Osteocyte (in vitro differentiated cells): ENCODE results near the gene CCDC197. TPM values are rescaled to one million over a fixed set of nuclear protein-coding genes. Genes with fewer than 3 reads are reported as not detected.

ENCODE experiments used
- DNase-seq: peaks from one replicate; pipeline ENCODE4 v3.0.0; 2021; ENCODE audit warnings: mixed read lengths; ENCODE audit not compliant: unreplicated experiment; ENCODE audit errors: extremely low spot score
- H3K27ac Mint-ChIP-seq: one replicate; pipeline ENCODE4 v1.8.0; 2021; ENCODE audit warnings: mild to moderate bottlenecking, mixed read lengths; ENCODE audit not compliant: unreplicated experiment
- H3K27me3 Mint-ChIP-seq: one replicate; pipeline ENCODE4 v1.8.0; 2021; ENCODE audit warnings: mixed read lengths; ENCODE audit not compliant: unreplicated experiment
- H3K36me3 Mint-ChIP-seq: one replicate; pipeline ENCODE4 v1.8.0; 2021; ENCODE audit warnings: mixed read lengths; ENCODE audit not compliant: unreplicated experiment
- H3K4me1 Mint-ChIP-seq: one replicate; pipeline ENCODE4 v1.8.0; 2021; ENCODE audit warnings: mixed read lengths; ENCODE audit not compliant: unreplicated experiment
- H3K4me3 Mint-ChIP-seq: one replicate; pipeline ENCODE4 v1.8.0; 2021; ENCODE audit warnings: mild to moderate bottlenecking, moderate library complexity, mixed read lengths; ENCODE audit not compliant: unreplicated experiment
- H3K9me3 Mint-ChIP-seq: one replicate; pipeline ENCODE4 v1.8.0; 2021; ENCODE audit warnings: mixed read lengths; ENCODE audit not compliant: unreplicated experiment
- total RNA-seq: library from RNA; stranded (reverse); gene quantifications from 2 replicates; pipeline ENCODE4 v1.2.1, GENCODE V29; 2021
- TF ChIP-seq, protein P1 (sequence below): fragments of 200-600 bp; sonication (generic); IDR thresholded peaks from 2 replicates; pipeline ENCODE4 v1.5.0; 2021; ENCODE audit warnings: antibody characterized with exemption, mild to moderate bottlenecking, moderate library complexity

Gene CCDC197
- total RNA-seq, 1 donor from 2014 or later, result not detected

DNA sequence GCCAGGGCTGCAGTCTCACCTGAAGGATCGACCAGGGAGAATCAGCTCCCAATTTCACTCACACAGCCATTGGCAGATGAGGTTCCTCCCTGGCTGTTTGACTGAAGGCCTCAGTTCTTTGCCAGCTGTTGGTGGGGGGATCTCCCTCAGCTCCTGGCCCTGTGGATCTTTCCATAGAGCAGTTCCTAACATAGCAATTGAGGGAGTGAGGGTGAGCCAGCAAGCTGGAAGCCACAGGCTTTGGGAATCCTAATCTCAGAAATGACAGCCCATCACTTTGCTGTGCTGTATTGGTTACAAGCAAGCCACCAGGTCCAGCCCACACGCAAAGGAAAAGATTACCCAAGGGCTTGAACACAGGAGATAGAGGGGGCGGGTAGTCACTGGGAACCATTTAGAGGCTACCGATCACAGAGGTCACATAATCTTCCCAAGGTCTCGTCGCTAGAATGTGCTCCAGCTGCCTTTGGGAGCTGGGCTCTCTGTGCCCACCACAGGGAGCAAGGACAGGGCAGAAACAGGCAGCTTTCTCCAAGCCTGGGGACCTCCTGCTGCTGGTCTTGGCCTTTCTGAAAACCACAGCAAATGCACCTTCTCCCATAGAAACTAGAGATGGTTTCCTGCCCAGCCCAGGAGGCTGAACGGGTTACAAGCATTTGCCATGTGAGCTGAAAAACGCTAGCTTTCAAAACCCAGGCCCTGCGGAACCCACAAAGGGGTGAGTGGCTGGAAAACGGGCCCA, 24.5 kb downstream of the CCDC197 start:
- Mint-ChIP-seq H3K4me1 (peaks cover 8% of the 10 kb centered on the region), H3K27me3 (peaks cover 31% of the 10 kb centered on the region), H3K9me3 (no peaks in the 10 kb centered on the region), H3K4me3 (no peak overlapping the region), H3K36me3 (no peaks in the 10 kb centered on the region), H3K27ac (no peak overlapping the region)
- no peak for DNase-seq
- TF ChIP-seq, protein P1, sequence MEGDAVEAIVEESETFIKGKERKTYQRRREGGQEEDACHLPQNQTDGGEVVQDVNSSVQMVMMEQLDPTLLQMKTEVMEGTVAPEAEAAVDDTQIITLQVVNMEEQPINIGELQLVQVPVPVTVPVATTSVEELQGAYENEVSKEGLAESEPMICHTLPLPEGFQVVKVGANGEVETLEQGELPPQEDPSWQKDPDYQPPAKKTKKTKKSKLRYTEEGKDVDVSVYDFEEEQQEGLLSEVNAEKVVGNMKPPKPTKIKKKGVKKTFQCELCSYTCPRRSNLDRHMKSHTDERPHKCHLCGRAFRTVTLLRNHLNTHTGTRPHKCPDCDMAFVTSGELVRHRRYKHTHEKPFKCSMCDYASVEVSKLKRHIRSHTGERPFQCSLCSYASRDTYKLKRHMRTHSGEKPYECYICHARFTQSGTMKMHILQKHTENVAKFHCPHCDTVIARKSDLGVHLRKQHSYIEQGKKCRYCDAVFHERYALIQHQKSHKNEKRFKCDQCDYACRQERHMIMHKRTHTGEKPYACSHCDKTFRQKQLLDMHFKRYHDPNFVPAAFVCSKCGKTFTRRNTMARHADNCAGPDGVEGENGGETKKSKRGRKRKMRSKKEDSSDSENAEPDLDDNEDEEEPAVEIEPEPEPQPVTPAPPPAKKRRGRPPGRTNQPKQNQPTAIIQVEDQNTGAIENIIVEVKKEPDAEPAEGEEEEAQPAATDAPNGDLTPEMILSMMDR, result no peak

DNA sequence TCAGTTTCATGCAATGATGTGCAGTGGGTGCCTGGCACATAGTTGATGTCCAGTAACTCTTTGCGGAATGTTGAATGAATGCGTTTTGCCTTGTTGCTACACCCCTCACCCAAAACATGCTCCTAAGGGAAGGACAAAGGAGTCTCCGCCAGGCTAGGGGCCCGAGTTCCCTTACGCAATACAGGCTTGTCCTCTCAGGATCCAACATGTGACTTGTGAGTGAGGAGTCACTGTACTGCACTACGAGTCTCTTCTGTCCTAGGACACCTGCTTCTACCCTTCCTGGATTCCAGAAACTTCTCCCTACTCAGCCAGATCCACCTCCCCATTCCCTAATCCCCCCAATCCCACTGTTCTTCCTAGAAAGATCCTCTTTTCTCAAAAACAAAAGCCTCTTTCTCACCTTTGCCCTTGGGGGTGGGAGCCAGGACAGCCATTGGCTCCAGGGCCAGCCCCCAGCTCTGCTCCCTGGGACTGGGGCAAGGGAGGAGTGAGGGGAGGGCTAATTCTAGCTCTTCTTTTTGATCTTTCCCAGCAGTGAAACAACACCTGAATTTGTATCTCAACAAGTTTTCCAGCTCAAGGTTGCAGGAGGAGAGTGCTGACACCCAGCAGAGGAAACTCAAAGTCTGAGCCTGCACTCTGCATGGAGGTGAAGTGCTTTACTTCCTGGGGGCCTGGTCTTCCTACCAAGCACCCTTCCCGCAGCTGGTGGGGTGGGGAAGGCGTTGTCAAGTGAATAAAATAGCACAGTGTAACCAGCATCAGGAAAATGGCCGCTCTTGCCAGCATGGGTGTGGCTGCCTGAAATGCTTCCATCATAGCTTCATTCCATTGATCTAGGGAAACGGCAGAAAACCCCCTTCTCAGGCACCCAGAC, 25.7 kb downstream of the CCDC197 start:
- DNase-seq, result no peak
- Mint-ChIP-seq H3K27ac (no peak overlapping the region), H3K4me1 (peaks cover 8% of the 10 kb centered on the region), H3K27me3 (peaks cover 28% of the 10 kb centered on the region), H3K36me3 (no peaks in the 10 kb centered on the region), H3K4me3 (no peak overlapping the region), H3K9me3 (no peaks in the 10 kb centered on the region)
- TF ChIP-seq, protein P1, result no peak

DNA sequence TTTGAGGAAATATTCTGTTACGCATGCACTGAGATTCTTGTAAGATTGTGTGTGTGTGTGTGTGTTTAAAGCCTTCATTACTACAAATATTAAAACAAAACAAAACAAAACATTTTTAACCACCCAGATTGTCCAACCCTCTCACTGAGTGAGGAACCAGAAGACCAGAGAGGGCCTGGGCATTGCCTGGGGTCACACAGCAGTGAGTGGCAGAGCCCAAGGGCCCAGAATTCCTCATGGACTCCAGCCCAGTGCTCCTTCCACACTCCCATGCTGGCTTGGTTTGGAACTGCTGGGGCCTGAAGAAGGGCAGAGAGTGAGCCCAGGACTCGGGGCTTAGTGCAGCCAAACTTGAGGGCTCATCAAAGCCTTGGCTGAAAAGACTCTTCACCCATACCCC, 27.4 kb downstream of the CCDC197 start:
- Mint-ChIP-seq H3K9me3 (no peaks in the 10 kb centered on the region), H3K27ac (no peak overlapping the region), H3K27me3 (peaks cover 17% of the 10 kb centered on the region), H3K36me3 (no peaks in the 10 kb centered on the region), H3K4me3 (no peak overlapping the region), H3K4me1 (peaks cover 8% of the 10 kb centered on the region)
- TF ChIP-seq, protein P1, result no peak
- DNase-seq, result no peak

DNA sequence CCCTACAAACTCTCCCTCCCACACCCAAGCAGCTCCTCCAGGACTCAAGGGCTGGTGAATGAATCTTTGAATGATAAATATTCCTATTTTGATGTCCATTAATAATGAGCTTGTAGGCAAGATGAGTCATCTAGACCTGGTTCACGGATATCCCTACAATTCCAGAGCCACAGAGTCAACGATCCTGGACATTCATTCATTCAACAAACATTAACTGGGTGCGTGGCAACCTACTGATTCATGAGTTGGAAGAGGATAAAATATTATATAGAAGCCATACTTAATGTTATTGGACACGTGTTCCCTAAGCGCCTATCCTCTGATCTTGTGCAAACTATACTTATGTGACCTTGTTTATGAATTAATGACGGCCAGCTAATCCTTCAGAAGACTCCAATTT, 28.6 kb downstream of the CCDC197 start:
- Mint-ChIP-seq H3K27me3 (peaks cover 10% of the 10 kb centered on the region), H3K4me3 (peak overlapping the region; percentile 41), H3K4me1 (peaks cover 8% of the 10 kb centered on the region), H3K9me3 (no peaks in the 10 kb centered on the region), H3K36me3 (no peaks in the 10 kb centered on the region), H3K27ac (no peak overlapping the region)
- TF ChIP-seq, protein P1, result no peak
- DNase-seq, result no peak
